ENCODE data around the gene STK39.

The STK39 gene

DNA sequence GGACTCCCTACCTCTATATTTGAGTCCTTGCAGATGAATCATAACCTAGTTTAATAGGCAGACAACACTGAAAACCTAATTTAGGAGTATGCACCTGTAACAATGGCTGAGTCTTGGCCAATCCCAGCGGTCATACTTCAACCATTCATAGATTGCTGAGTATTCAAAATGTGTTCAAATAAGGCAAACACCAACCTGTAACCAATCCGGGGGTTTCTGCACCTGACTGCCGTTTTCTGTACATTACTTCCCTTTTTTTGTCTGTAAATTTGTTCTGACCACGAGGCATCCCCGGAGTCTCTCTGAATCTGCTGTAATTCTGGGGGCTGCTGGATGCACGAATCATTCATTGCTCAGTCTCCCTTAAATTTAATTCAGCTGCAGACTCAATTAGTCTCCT is 338.6 kb downstream of the STK39 start:
- DNase-seq (ENCODE audit: low spot score) = peak; percentile 38

DNA sequence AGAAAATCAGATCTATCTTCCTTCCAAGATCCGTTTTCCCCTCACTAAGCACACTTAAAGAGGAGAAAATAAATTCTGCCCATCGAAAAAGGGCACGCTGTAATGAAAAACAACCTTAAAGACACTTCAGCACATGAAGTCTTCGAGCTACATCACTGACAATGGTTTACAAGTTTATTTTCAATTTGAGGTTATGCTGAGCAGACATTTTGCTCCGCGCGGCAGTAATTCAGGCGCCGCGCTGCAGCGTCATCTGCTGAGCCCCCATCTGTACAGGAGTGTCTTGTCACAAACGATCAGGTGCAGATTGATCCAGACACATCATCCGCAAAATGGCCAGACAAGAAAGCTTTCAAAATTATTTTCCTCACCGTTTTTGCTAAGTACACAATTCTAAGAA is 341.7 kb downstream of the STK39 start:
- no peak for DNase-seq (ENCODE audit: low spot score)

All from NAMALWA (cell line).